Measurements from ENCODE around the gene IGLL5. TPM values are rescaled to one million over a fixed set of nuclear protein-coding genes. Genes with fewer than 3 reads are reported as not detected.

The IGLL5 gene
- polyA plus RNA-seq (2013, experiment 1 of 2; ENCODE audit: insufficient read length), result not detected
- not detected for polyA plus RNA-seq (2013, experiment 2 of 2; ENCODE audit: insufficient read length)

GRCh38 chr22:22887621-22888503 lies at the start of gene IGLL5:
TSS of gene IGLL5 (plus strand) at chr22:22887816. CDS start at chr22:22888054, 238 bp downstream.
- DNase-seq, result no peak

GRCh38 chr22:22838148-22838786 lies 49.3 kb upstream of the IGLL5 start:
- DNase-seq, result no peak

GRCh38 chr22:22839570-22840314 lies 47.9 kb upstream of the IGLL5 start:
- DNase-seq, result no peak

GRCh38 chr22:22840780-22841179 lies 46.8 kb upstream of the IGLL5 start:
- DNase-seq, result no peak

GRCh38 chr22:22841598-22841997 lies 46.0 kb upstream of the IGLL5 start:
- no peak for DNase-seq

- no peak for DNase-seq
Observed at GRCh38 chr22:22842085-22842484, 45.5 kb upstream of the IGLL5 start.

GRCh38 chr22:22843848-22844247 lies 43.8 kb upstream of the IGLL5 start:
- no peak for DNase-seq

GRCh38 chr22:22847241-22847640 lies 40.4 kb upstream of the IGLL5 start:
- no peak for DNase-seq

GRCh38 chr22:22848364-22848866 lies 39.2 kb upstream of the IGLL5 start:
- DNase-seq, result peak; percentile 33

GRCh38 chr22:22849640-22850610 lies 37.7 kb upstream of the IGLL5 start:
- no peak for DNase-seq

GRCh38 chr22:22851969-22852368 lies 35.6 kb upstream of the IGLL5 start:
- no peak for DNase-seq

- DNase-seq, result no peak
Observed at GRCh38 chr22:22853713-22854112, 33.9 kb upstream of the IGLL5 start.

GRCh38 chr22:22854466-22854865 lies 33.1 kb upstream of the IGLL5 start:
- DNase-seq, result no peak

- DNase-seq, result no peak
Observed at GRCh38 chr22:22855085-22855484, 32.5 kb upstream of the IGLL5 start.

- peak; percentile 4 for DNase-seq
Observed at GRCh38 chr22:22855617-22856308, 31.9 kb upstream of the IGLL5 start.

- DNase-seq, result no peak
Observed at GRCh38 chr22:22856364-22856763, 31.3 kb upstream of the IGLL5 start.

GRCh38 chr22:22856885-22857606 lies 30.6 kb upstream of the IGLL5 start:
- no peak for DNase-seq

- no peak for DNase-seq
Observed at GRCh38 chr22:22857607-22858558, 29.7 kb upstream of the IGLL5 start.

- DNase-seq, result no peak
Observed at GRCh38 chr22:22858559-22858937, 29.1 kb upstream of the IGLL5 start.
